ENCODE results near the gene RBMS1. TPM values are rescaled to one million over a fixed set of nuclear protein-coding genes. Genes with fewer than 3 reads are reported as not detected.

Gene RBMS1
- total RNA-seq, 1 donor from 2014 or later, result 28.4 TPM

DNA sequence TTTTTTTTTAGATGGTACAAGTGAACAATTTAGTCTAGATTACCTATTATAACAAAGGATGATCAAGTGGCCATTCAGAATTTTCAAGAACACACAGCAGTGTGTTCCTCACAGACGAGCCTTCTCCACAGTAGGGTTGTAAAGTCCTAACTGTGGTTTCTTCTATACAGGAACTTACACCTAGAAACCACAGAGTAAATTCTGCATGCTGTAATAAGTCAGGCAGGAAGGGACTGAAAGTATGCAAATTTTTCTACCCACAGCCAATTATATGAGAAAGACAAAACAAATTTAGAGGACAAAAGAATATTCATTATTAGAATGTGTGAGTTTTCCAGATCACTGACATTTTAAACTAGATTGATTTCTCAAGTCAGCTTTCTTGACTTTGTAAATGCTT lies 99.5 kb downstream of the RBMS1 start:
- Mint-ChIP-seq H3K4me1 (no peaks in the 10 kb centered on the region), H3K36me3 (ENCODE audit: low read depth) (no peaks in the 10 kb centered on the region), H3K27me3 (ENCODE audit: low read depth) (peaks cover 24% of the 10 kb centered on the region), H3K27ac (ENCODE audit: unreplicated experiment) (no peak overlapping the region), H3K9me3 (no peaks in the 10 kb centered on the region), H3K4me3 (no peak overlapping the region)
- TF ChIP-seq, protein P1, sequence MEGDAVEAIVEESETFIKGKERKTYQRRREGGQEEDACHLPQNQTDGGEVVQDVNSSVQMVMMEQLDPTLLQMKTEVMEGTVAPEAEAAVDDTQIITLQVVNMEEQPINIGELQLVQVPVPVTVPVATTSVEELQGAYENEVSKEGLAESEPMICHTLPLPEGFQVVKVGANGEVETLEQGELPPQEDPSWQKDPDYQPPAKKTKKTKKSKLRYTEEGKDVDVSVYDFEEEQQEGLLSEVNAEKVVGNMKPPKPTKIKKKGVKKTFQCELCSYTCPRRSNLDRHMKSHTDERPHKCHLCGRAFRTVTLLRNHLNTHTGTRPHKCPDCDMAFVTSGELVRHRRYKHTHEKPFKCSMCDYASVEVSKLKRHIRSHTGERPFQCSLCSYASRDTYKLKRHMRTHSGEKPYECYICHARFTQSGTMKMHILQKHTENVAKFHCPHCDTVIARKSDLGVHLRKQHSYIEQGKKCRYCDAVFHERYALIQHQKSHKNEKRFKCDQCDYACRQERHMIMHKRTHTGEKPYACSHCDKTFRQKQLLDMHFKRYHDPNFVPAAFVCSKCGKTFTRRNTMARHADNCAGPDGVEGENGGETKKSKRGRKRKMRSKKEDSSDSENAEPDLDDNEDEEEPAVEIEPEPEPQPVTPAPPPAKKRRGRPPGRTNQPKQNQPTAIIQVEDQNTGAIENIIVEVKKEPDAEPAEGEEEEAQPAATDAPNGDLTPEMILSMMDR (conservative IDR thresholded peaks at IDR 0.05), result no peak
- DNase-seq (ENCODE audit: low read depth, low spot score), result no peak

DNA sequence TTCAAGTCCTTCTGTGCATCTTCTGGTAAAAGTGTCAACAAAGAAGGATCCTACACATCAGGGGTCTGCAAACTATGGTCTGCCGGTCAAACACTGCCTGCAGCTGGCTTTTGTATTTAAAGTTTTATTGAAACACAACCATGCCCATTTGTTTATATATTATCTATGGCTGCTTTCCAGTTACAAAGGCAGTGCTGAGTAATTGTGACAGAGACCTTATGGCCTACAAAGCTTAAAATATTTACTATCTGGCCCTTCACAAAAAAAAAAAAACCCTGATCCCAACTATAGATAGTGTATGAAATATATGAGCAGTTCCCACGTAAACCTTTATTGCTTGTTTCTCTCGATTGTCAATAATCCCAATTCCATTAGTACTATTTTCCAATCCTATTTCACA lies 101.4 kb downstream of the RBMS1 start:
- no peak overlapping the region for H3K27ac Mint-ChIP-seq (ENCODE audit: unreplicated experiment)
- H3K9me3 Mint-ChIP-seq, result no peaks in the 10 kb centered on the region
- TF ChIP-seq, protein P1 (conservative IDR thresholded peaks at IDR 0.05), result no peak
- H3K4me3 Mint-ChIP-seq, result no peak overlapping the region
- DNase-seq (ENCODE audit: low read depth, low spot score), result no peak
- H3K27me3 Mint-ChIP-seq (ENCODE audit: low read depth), result peaks cover 37% of the 10 kb centered on the region
- peaks cover 17% of the 10 kb centered on the region for H3K4me1 Mint-ChIP-seq
- no peaks in the 10 kb centered on the region for H3K36me3 Mint-ChIP-seq (ENCODE audit: low read depth)

DNA sequence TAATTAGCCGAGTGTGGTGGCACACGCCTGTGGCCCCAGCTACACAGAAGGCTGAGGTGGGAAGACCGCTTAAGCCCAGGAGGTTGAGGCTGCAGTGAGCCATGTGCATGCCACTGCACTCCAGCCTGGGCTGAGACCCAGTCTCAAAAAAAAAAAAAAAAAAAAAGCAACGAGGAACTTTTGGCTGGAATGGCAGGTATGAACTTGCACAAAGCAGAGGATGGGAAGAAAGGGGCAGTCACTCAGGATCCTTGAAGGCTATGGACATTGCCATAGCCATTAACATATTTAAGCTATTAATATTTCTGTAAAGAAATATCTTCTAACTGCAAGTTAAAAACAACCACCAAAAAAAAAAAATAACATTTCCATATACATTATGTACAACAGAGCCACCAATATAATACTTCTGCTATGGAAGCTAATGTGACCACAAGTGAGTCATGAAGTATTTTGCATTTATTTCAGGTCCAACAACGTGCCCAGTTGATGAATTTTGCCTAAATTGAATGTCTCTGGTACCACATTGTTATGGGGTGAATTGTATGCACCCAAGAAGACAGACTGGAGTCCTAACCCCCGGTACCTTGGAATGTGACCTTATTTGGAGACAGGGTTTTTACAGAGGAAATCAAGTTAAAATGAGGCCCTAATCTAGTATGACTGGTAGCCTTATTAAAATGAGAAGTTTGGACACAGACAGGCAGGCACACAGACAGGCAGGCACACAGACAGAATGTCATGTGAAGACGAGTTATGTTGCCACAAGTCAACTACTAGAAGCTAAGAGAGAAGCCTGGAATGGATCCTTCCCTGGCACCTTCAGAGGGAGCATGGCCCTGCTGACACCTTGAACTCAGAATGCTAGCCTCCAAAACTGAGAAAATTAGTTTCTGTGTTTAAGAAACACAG lies 102.8 kb downstream of the RBMS1 start:
- peaks cover 32% of the 10 kb centered on the region for H3K27me3 Mint-ChIP-seq (ENCODE audit: low read depth)
- peaks cover 17% of the 10 kb centered on the region for H3K4me1 Mint-ChIP-seq
- no peak for DNase-seq (ENCODE audit: low read depth, low spot score)
- H3K27ac Mint-ChIP-seq (ENCODE audit: unreplicated experiment), result no peak overlapping the region
- no peaks in the 10 kb centered on the region for H3K36me3 Mint-ChIP-seq (ENCODE audit: low read depth)
- TF ChIP-seq, protein P1 (conservative IDR thresholded peaks at IDR 0.05), result no peak
- no peaks in the 10 kb centered on the region for H3K9me3 Mint-ChIP-seq
- H3K4me3 Mint-ChIP-seq, result no peak overlapping the region

DNA sequence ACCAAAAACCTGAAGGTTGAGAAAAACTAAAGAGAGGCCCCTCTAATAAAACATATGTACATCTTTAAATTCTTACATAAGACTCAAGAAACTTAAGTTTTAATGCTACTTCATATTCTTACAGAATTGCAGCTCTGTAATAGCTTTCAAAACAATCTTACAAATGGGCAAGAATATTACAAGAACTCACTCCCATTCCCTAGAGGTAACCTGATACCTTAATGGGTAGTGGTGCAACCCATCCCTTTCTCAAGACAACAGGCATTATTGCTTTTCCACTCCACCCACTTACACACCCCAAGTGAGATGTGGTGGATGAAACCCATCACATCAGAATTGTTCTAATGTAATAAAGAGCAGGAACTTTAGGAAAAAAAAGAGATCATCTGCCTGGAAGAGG lies 103.7 kb downstream of the RBMS1 start:
- Mint-ChIP-seq H3K36me3 (ENCODE audit: low read depth) (no peaks in the 10 kb centered on the region), H3K4me3 (no peak overlapping the region), H3K27me3 (ENCODE audit: low read depth) (peaks cover 27% of the 10 kb centered on the region), H3K4me1 (peaks cover 17% of the 10 kb centered on the region), H3K27ac (ENCODE audit: unreplicated experiment) (no peak overlapping the region), H3K9me3 (no peaks in the 10 kb centered on the region)
- TF ChIP-seq, protein P1 (conservative IDR thresholded peaks at IDR 0.05), result no peak
- no peak for DNase-seq (ENCODE audit: low read depth, low spot score)

DNA sequence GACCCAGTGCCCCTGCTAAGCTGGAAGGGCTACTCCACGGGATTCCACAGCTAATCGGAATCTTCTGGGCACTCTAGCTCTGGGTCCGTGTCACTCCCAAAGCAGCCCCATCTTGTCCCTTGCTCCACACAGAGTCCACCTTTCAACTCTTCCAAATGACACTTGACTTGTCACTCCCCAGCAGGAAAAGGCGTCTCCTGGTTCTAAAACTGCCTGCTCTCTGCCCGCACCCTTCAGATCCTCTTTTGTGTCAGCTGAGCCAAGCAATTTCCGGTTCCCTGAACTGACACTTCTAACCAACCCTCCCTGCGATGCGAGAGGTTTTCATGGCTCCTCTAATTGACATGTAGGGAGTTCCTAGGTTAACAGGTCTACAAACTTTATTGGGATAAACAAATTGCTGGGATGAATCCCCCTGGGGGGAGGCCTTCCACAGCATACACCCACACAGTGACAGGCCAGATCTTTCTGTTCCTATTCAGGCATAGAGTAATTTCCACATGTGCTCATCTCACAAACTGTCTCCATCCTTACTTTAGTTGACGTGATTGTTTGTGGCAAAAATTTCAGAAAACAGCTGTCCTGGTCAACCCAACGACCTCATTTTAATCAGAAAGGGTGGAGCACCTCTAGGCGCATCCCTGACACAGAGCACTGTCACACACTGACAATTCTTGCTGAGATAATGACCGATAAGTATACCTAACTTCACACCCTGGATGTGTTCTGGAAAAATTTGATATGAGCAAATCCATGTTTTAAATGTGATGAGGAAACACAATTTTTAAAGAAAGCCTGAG lies 104.9 kb downstream of the RBMS1 start:
- peaks cover 23% of the 10 kb centered on the region for H3K27me3 Mint-ChIP-seq (ENCODE audit: low read depth)
- no peak overlapping the region for H3K4me3 Mint-ChIP-seq
- peaks cover 17% of the 10 kb centered on the region for H3K4me1 Mint-ChIP-seq
- H3K9me3 Mint-ChIP-seq, result no peaks in the 10 kb centered on the region
- DNase-seq (ENCODE audit: low read depth, low spot score), result no peak
- TF ChIP-seq, protein P1 (conservative IDR thresholded peaks at IDR 0.05), result no peak
- no peaks in the 10 kb centered on the region for H3K36me3 Mint-ChIP-seq (ENCODE audit: low read depth)
- H3K27ac Mint-ChIP-seq (ENCODE audit: unreplicated experiment), result no peak overlapping the region
